A549 (cell line): ENCODE measurements around the gene CEL.

Experiments used
- CTCF ChIP-seq: fragments of >200 bp; sonication (Bioruptor Twin); formaldehyde crosslinking; IDR thresholded peaks from 3 replicates; pipeline ENCODE4 v1.5.1; 2016
- HOXB13 ChIP-seq: fragments of 250-450 bp; sonication (Bioruptor Pico); IDR thresholded peaks from 2 replicates; pipeline ENCODE4 v1.5.0; 2020; ENCODE audit warnings: low read depth, mild to moderate bottlenecking, moderate library complexity
- POLR2A ChIP-seq: IDR thresholded peaks from 2 replicates; pipeline ENCODE4 v1.6.1; 2012; ENCODE audit warnings: mild to moderate bottlenecking, low read length

GRCh38 chr9:133031130-133031422, 30.7 kb upstream of the CEL start:
- TF ChIP-seq HOXB13 (CRISPR knock-in tag) (no peak), POLR2A (no peak), CTCF (no peak)
